Omental fat pad (tissue), 4 donors: ENCODE data around the gene CHL1. TPM values are rescaled to one million over a fixed set of nuclear protein-coding genes. Genes with fewer than 3 reads are reported as not detected.

ENCODE experiments used
- ATAC-seq: fragments of 150-250 bp; one replicate; pipeline ENCODE4 v1.9.1; 2016; ENCODE audit warnings: mild to moderate bottlenecking, moderate library complexity; ENCODE audit not compliant: low FRiP score
- DNase-seq: peaks from one replicate; pipeline ENCODE4 v3.0.0-alpha.2; 2019; ENCODE audit warnings: low spot score
- total RNA-seq, 4 donors: library from RNA; depleted of rRNA; stranded (reverse); fragments of >200 nt; gene quantifications; one replicate each; pipeline ENCODE4 v1.1.0, GENCODE V29; 2016
- TF ChIP-seq, protein P1 (sequence below), 3 donors: fragments of 450-650 bp; IDR thresholded peaks; one replicate each; pipeline ENCODE4 v1.5.1; 2016 to 2017; ENCODE audit warnings: antibody characterized with exemption in 3 of 3, mild to moderate bottlenecking in 3 of 3, moderate library complexity in 2 of 3

CHL1 gene
- total RNA-seq, 4 donors from 2014 or later = 18.7 to 64.2 (median 42.1) TPM

DNA sequence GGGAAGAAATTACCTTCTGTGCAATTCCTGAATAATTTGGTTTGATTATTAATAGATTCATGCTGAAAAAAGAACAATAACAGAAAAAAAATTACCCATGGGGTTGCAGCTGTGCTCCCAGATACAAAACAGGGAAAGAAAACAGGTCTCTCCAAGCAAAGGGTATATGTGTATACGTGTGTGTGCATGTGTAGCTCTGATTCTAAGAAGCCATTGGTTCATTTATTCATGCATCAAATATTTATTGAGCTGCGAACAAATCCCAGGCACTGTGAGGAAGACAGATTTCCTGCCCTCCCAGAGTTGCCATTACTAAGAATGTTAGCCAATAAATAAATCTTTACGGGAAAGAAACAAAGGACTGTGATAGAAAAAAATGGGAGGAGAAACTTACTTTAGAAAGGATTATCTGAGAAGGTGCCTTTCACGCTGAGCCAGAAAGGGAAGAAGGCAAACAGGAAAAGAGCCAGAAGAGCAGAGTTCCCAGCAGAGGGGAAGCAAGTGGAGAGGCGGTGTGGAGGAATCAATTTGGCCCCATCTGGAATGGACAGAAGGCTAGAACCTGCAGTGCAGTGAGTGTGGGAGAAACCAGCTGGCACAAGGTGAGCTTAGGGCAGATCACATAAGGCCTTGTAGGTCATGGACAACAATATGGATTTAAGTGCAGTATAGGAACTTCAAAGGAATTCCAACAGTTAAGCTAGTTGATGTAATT, 20.7 kb downstream of the CHL1 start:
- TF ChIP-seq, protein P1, sequence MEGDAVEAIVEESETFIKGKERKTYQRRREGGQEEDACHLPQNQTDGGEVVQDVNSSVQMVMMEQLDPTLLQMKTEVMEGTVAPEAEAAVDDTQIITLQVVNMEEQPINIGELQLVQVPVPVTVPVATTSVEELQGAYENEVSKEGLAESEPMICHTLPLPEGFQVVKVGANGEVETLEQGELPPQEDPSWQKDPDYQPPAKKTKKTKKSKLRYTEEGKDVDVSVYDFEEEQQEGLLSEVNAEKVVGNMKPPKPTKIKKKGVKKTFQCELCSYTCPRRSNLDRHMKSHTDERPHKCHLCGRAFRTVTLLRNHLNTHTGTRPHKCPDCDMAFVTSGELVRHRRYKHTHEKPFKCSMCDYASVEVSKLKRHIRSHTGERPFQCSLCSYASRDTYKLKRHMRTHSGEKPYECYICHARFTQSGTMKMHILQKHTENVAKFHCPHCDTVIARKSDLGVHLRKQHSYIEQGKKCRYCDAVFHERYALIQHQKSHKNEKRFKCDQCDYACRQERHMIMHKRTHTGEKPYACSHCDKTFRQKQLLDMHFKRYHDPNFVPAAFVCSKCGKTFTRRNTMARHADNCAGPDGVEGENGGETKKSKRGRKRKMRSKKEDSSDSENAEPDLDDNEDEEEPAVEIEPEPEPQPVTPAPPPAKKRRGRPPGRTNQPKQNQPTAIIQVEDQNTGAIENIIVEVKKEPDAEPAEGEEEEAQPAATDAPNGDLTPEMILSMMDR (IDR thresholded peaks at IDR 0.05) = no peak
- ATAC-seq (no peak), DNase-seq (no peak)

DNA sequence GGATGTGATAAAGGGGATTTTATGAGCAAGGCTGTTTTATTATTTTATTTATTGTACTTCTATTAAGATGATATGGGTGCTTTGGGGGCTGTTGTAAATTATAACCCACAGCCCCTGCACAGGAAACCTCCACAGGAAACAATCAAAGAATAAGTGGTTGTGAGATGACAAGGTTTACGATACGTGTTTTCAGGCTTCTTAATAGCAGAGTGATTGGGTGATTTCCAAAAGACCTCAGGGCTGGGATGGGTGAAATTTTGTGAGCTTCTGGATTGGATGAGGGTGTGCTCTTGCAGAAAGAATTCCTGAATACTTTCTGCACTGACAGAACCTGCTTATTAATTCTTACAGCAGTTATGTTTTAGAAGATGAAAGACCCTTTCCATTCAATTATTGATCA, 21.4 kb downstream of the CHL1 start:
- TF ChIP-seq, protein P1 (IDR thresholded peaks at IDR 0.05) = no peak
- DNase-seq (no peak), ATAC-seq (no peak)

DNA sequence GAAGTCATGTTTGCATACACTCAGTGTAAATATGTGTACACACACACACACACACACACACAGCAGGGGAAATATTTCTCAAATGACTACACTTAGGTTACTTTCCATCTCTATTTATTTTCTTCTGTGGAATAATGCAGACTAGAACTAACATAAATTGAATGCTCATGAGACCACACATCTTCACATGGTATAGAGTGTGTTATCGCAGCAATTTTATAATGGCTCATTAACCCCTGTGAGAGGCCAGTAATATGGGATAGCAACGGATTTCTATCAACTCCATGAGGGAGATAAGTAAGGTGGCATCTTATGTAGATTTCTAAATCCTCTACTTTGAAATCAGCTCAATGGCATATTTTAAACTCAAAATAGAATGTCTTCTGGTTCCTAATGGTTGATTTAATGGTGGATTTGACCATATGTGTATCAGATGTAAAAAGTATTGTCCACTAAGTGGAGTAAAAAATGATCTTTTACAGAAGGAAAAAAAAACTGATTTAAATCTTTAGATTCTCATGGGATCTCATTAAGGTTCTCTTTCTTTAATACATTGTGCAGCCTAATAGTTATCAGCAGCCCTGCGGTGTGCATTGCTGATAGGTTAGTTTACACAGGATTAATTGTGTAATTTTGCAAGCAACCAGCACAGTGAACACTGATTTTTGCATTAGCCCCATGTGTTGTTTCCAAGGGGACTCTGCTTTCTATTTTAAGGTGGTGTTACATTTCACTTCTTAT, 32.0 kb downstream of the CHL1 start:
- no peak for ATAC-seq
- no peak for DNase-seq
- TF ChIP-seq, protein P1 (IDR thresholded peaks at IDR 0.05) = no peak

DNA sequence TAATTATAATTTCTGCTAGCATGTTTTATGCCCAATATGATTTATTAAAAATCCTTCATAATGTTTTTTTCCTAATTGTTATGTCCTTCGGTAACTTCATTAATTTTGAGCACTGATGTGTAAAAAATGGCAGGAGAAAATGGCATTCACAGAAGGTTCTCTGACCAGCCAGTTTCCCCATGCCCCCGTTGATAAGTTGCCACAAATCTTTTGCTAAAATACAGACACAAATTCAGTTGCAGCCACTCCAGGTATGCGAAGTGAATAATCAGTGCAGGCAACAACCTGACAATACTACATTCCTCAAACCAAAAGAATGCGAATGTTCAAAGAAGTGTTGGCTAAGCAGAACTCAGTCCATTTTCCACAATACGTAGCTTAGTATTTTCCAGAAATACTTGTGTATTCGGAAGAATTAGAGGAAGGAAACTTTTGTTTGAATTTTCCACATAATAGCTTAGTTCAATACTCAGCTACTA, 32.7 kb downstream of the CHL1 start:
- ATAC-seq (peak; percentile 51), DNase-seq (no peak)
- TF ChIP-seq, protein P1 (IDR thresholded peaks at IDR 0.05) = no peak

DNA sequence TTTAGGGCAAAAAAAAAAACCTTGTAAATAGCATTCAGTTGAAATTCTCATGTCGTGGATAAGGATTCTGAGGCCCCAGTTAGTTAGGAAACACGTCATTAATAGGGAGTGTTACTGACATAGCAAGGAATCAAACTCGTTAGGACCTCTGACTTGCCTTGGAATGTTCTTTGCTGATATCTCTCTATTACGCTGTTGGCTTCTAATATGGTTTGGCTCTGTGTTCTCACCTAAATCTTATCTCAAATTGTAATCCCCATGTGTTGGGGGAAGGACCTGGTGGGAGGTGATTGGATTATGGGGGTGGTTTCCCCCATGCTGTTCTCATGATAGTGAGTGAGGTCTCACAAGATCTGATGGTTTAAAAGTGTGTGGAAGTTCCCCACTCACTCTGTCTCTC, 40.3 kb downstream of the CHL1 start:
- ATAC-seq (no peak), DNase-seq (no peak)
- TF ChIP-seq, protein P1 (IDR thresholded peaks at IDR 0.05) = no peak

DNA sequence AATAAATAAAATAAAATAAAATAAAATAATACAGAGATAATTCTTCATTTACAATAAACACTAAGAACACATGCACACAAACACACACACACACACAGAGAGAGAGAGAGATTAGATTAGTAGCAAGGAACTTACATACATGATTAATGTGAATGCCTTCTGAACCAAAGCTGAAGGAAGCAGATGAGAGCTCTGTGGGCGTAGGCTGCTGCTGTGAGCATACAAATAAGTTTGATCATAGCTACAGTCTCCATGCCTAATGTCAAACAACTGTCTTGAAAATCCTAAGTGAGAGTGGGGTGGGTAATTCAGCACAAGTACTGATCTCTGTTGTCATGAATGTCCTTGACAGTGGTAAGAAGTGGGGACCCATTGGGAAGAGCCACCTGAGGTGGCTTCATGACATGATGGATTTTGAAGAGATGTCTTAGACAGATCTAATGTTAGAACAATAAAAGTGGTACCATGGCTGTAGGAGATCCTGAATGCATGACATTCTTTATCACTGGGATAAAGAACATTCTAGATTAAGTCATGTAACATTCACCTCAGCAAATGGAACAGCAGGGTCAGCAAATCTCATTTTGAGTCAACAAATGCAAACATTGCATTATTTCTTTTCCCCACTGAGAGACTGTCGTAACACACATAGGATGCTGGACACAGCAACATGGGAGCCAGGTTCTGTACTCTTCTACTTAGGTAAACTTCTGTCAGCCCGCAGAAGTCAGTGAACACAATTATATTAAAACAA, 46.2 kb downstream of the CHL1 start:
- DNase-seq = no peak
- no peak for ATAC-seq
- TF ChIP-seq, protein P1 (IDR thresholded peaks at IDR 0.05) = no peak
